DND-41 (cell line): ENCODE data around the gene WNT7B.

Experiments used
- EZH2 ChIP-seq: IDR thresholded peaks from 3 replicates; pipeline ENCODE4 v1.6.1; 2012; ENCODE audit warnings: borderline replicate concordance, low read depth, mild to moderate bottlenecking, moderate library complexity, low read length, inconsistent platforms; ENCODE audit not compliant: severe bottlenecking
- TF ChIP-seq, protein P1 (sequence below): IDR thresholded peaks from 2 replicates; pipeline ENCODE4 v1.5.1; 2012; ENCODE audit warnings: borderline replicate concordance, low read length, moderate library complexity, mild to moderate bottlenecking; ENCODE audit not compliant: poor library complexity, severe bottlenecking; ENCODE audit errors: extremely low read depth

DNA sequence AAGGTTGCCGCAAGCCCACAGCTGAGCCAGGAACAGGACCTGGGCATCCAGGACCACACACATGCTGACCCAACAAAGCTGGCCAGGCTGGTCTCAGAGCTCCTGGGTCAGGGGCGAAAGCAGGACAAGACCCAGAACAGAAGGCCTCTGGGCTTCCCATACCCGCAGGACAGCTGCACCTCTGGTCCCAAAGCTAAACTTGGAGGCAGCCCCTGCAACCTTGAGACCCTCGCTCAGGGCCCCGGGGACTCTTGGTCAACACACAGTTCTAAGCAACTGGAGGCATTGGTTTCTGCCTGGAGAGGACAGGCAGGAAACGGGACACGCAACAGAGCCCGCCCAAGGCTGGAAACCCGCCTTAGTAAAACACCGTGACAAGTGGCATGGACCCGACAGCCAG, 11.4 kb downstream of the WNT7B start:
- TF ChIP-seq, protein P1, sequence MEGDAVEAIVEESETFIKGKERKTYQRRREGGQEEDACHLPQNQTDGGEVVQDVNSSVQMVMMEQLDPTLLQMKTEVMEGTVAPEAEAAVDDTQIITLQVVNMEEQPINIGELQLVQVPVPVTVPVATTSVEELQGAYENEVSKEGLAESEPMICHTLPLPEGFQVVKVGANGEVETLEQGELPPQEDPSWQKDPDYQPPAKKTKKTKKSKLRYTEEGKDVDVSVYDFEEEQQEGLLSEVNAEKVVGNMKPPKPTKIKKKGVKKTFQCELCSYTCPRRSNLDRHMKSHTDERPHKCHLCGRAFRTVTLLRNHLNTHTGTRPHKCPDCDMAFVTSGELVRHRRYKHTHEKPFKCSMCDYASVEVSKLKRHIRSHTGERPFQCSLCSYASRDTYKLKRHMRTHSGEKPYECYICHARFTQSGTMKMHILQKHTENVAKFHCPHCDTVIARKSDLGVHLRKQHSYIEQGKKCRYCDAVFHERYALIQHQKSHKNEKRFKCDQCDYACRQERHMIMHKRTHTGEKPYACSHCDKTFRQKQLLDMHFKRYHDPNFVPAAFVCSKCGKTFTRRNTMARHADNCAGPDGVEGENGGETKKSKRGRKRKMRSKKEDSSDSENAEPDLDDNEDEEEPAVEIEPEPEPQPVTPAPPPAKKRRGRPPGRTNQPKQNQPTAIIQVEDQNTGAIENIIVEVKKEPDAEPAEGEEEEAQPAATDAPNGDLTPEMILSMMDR, result no peak
- TF ChIP-seq EZH2, result no peak
